CD4-positive, alpha-beta T cell (primary cell): Measurements from ENCODE around the gene CSRNP3. TPM values are rescaled to one million over a fixed set of nuclear protein-coding genes. Genes with fewer than 3 reads are reported as not detected.

ENCODE experiments used
- ATAC-seq: fragments of 200-7000 bp; cut with Tn5 transposase; one replicate; pipeline ENCODE4 v1.10.0; 2022; ENCODE audit warnings: mild to moderate bottlenecking; ENCODE audit not compliant: poor library complexity
- CTCF ChIA-PET: fragments of 350-600 bp; sonication (Branson Sonifier 250); formaldehyde crosslinking; loops from one replicate; lab custom pipeline; 2021; ENCODE audit warnings: antibody characterized with exemption, inconsistent platforms; lab: Charles Lee
- POLR2A ChIA-PET: fragments of 350-600 bp; sonication (Branson Sonifier 250); formaldehyde crosslinking; loops from one replicate; lab custom pipeline; 2021; ENCODE audit warnings: antibody characterized with exemption, inconsistent platforms; lab: Charles Lee
- DNase-seq, 14 experiments: peaks; one replicate each; pipeline ENCODE4 v3.0.0-alpha.2; 2013 to 2020; ENCODE audit warnings: mixed read lengths in 2 of 14
- H3K27ac ChIP-seq, 2 donors: one replicate each; pipeline versions ENCODE4 v1.5.1 to v1.7.0; 2013; ENCODE audit warnings: low read length in 2 of 2, low read depth in 1 of 2, mild to moderate bottlenecking in 1 of 2
- H3K27me3 ChIP-seq, 2 experiments: 1 replicate in 1 of 2; 2 replicates in 1 of 2; pipeline versions ENCODE4 v1.6.1 to v1.7.0; 2013; ENCODE audit warnings: low read length in 2 of 2, control low read depth in 1 of 2, mild to moderate bottlenecking in 1 of 2, moderate library complexity in 1 of 2; ENCODE audit not compliant: insufficient read depth in 2 of 2, control insufficient read depth in 1 of 2
- H3K36me3 ChIP-seq: one replicate; pipeline ENCODE4 v1.6.1; 2013; ENCODE audit warnings: low read length, control low read depth; ENCODE audit not compliant: insufficient read depth
- H3K4me1 ChIP-seq: one replicate; pipeline ENCODE4 v1.6.1; 2013; ENCODE audit warnings: low read length, control low read depth; ENCODE audit not compliant: insufficient read depth
- H3K4me3 ChIP-seq: one replicate; pipeline ENCODE4 v1.5.1; 2013; ENCODE audit warnings: mild to moderate bottlenecking, low read length, moderate library complexity
- H3K9me3 ChIP-seq, 2 experiments: 1 replicate in 1 of 2; 2 replicates in 1 of 2; pipeline versions ENCODE4 v1.6.1 to v1.7.0; 2013; ENCODE audit warnings: low read length in 2 of 2, mild to moderate bottlenecking in 2 of 2, control low read depth in 1 of 2, moderate library complexity in 1 of 2; ENCODE audit not compliant: control insufficient read depth in 1 of 2, insufficient read depth in 1 of 2
- H3K27ac Mint-ChIP-seq: one replicate; pipeline ENCODE4 v1.8.0; 2020; ENCODE audit warnings: mixed read lengths
- H3K27me3 Mint-ChIP-seq: one replicate; pipeline ENCODE4 v1.8.0; 2021; ENCODE audit warnings: mixed read lengths
- H3K36me3 Mint-ChIP-seq: one replicate; pipeline ENCODE4 v1.8.0; 2021; ENCODE audit warnings: low read depth, mixed read lengths
- H3K4me1 Mint-ChIP-seq: one replicate; pipeline ENCODE4 v1.8.0; 2021; ENCODE audit warnings: low read depth, mixed read lengths
- H3K4me3 Mint-ChIP-seq: one replicate; pipeline ENCODE4 v1.8.0; 2020; ENCODE audit warnings: mild to moderate bottlenecking, mixed read lengths
- H3K9me3 Mint-ChIP-seq: one replicate; pipeline ENCODE4 v1.8.0; 2020; ENCODE audit warnings: mixed read lengths
- intact Hi-C, 2 experiments: fragments of 100-400 bp; cut with DNase I in 1 of 2; cut with micrococcal nuclease in 1 of 2; formaldehyde crosslinking; loops; one replicate each; pipeline versions ENCODE4 v1.15.1 to v1.9.0; 2023 to 2025; cut with DNase I, micrococcal nuclease
- total RNA-seq, 174 experiments: library from RNA in 2 of 174; stranded (reverse) in 2 of 174; gene quantifications; one replicate each; pipeline ENCODE4 v1.2.3 and lab custom pipeline; 2021 to 2026
- TF ChIP-seq, protein P1 (sequence below): fragments of 200-600 bp; IDR thresholded peaks from one replicate; pipeline ENCODE4 v1.8.0; 2022; ENCODE audit warnings: antibody characterized with exemption, mild to moderate bottlenecking

The CSRNP3 gene
- total RNA-seq, 2 experiments from 2014 or later: not detected

DNA sequence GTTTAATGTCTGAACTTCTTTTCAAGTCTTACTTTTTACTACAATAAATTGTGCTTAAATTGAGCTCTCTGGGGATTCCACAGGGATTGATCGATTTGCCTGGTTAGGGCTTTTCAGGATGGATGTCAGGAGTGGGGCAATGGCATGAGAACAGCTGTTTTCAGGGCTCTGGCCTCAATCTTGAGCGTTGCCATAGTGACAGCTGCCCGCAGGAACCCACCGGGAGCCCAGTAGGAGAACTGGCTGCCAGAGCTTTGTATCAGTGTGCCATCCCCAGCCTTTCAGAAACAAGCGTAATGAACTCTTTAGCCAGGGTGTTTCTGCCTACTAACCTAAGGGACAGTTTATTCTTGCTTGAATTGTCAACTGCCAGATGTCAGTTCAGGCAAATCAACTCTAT lies 231.0 kb downstream of the CSRNP3 start:
- ChIA-PET CTCF (interaction anchor here (2.1 kb wide), 1 partner anchor 9 kb away, joined by 4 read pairs; no protein-coding TSS in a partner anchor), POLR2A (no interaction called here)
- Mint-ChIP-seq H3K36me3 (no peaks in the 10 kb centered on the region), H3K4me1 (no peaks in the 10 kb centered on the region), H3K4me3 (no peak overlapping the region), H3K27me3 (peaks cover 4% of the 10 kb centered on the region), H3K27ac (no peak overlapping the region), H3K9me3 (no peaks in the 10 kb centered on the region)
- no peaks in the 10 kb centered on the region for H3K27me3 ChIP-seq
- H3K36me3 ChIP-seq: no peaks in the 10 kb centered on the region
- H3K9me3 ChIP-seq: no peaks in the 10 kb centered on the region
- no peak for ATAC-seq
- H3K4me1 ChIP-seq: no peaks in the 10 kb centered on the region
- H3K27ac ChIP-seq: no peak overlapping the region
- TF ChIP-seq, protein P1, sequence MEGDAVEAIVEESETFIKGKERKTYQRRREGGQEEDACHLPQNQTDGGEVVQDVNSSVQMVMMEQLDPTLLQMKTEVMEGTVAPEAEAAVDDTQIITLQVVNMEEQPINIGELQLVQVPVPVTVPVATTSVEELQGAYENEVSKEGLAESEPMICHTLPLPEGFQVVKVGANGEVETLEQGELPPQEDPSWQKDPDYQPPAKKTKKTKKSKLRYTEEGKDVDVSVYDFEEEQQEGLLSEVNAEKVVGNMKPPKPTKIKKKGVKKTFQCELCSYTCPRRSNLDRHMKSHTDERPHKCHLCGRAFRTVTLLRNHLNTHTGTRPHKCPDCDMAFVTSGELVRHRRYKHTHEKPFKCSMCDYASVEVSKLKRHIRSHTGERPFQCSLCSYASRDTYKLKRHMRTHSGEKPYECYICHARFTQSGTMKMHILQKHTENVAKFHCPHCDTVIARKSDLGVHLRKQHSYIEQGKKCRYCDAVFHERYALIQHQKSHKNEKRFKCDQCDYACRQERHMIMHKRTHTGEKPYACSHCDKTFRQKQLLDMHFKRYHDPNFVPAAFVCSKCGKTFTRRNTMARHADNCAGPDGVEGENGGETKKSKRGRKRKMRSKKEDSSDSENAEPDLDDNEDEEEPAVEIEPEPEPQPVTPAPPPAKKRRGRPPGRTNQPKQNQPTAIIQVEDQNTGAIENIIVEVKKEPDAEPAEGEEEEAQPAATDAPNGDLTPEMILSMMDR: no peak
- H3K4me3 ChIP-seq: no peak overlapping the region
- intact Hi-C loops: no loop called here
- DNase-seq: no peak

- Histone ChIP-seq H3K36me3 (no peaks in the 10 kb centered on the region), H3K27me3 (no peaks in the 10 kb centered on the region), H3K4me1 (no peaks in the 10 kb centered on the region), H3K27ac (no peak overlapping the region), H3K4me3 (no peak overlapping the region), H3K9me3 (no peaks in the 10 kb centered on the region)
- Mint-ChIP-seq H3K4me1 (no peaks in the 10 kb centered on the region), H3K9me3 (no peaks in the 10 kb centered on the region), H3K4me3 (no peak overlapping the region), H3K27me3 (peaks cover 4% of the 10 kb centered on the region), H3K27ac (no peak overlapping the region), H3K36me3 (no peaks in the 10 kb centered on the region)
- intact Hi-C loops: no loop called here
- no peak for ATAC-seq
- TF ChIP-seq, protein P1: no peak
- ChIA-PET POLR2A (no interaction called here), CTCF (interaction anchor here (2.1 kb wide), 1 partner anchor 9 kb away, joined by 4 read pairs; no protein-coding TSS in a partner anchor)
- DNase-seq: no peak
Measured at GRCh38 chr2:165701147-165701546, 231.6 kb downstream of the CSRNP3 start.

- H3K4me3 Mint-ChIP-seq: no peak overlapping the region
- no peaks in the 10 kb centered on the region for H3K36me3 ChIP-seq
- H3K27ac Mint-ChIP-seq: no peak overlapping the region
- DNase-seq: no peak
- H3K4me3 ChIP-seq: no peak overlapping the region
- H3K27me3 Mint-ChIP-seq: no peaks in the 10 kb centered on the region
- no peak for ATAC-seq
- ChIA-PET POLR2A (no interaction called here), CTCF (no interaction called here)
- no peaks in the 10 kb centered on the region for H3K4me1 ChIP-seq
- peaks cover 5% of the 10 kb centered on the region for H3K9me3 Mint-ChIP-seq
- H3K36me3 Mint-ChIP-seq: no peaks in the 10 kb centered on the region
- H3K4me1 Mint-ChIP-seq: no peaks in the 10 kb centered on the region
- H3K27me3 ChIP-seq: no peaks in the 10 kb centered on the region
- no peaks in the 10 kb centered on the region for H3K9me3 ChIP-seq
- TF ChIP-seq, protein P1: no peak
- intact Hi-C loops: no loop called here
- no peak overlapping the region for H3K27ac ChIP-seq
Measured at GRCh38 chr2:165706960-165707487, 237.5 kb downstream of the CSRNP3 start.
